Measurements from ENCODE around the gene RARA. TPM values are rescaled to one million over a fixed set of nuclear protein-coding genes. Genes with fewer than 3 reads are reported as not detected.
A peak's percentile ranks its signal among the peaks of the same experiment; 100 is the strongest.

The RARA gene
- total RNA-seq, 1 experiment from 2014 or later: 25.4 TPM

DNA sequence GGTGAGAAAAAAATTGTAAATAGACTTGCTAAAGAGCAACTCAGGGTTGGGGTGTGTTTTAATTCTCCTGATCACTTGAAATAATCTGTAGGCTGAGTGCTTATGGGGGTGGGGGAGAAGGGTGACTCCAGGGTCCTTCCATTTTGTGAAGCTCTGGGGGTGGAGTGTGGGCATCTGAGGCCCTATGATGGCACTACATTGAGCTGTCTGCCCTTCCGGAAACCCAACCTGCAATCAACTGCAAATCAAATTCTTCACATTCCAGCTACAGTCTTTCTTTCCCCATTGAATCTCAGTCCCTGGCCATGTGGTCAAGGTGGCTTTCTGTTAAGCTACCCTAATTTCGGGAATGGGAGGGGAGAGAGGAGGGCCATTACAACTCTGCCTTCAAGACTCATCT lies 27.3 kb upstream of the RARA start:
- peaks cover 7% of the 10 kb centered on the region for H3K36me3 ChIP-seq (ENCODE audit: insufficient read depth, low read length, poor library complexity, severe bottlenecking)
- H3K4me1 ChIP-seq (ENCODE audit: insufficient read depth, low read length, poor library complexity, severe bottlenecking): no peaks in the 10 kb centered on the region
- BruUV-seq (replicated peaks): no TSS peak
- no peaks in the 10 kb centered on the region for H3K9me3 ChIP-seq (ENCODE audit: low read depth, low read length, poor library complexity, severe bottlenecking)
- no peak overlapping the region for H3K4me3 ChIP-seq (ENCODE audit: low read depth, low read length, poor library complexity, severe bottlenecking)
- H3K27me3 ChIP-seq (replicated peaks; ENCODE audit: insufficient read depth, low read depth, low read length, poor library complexity): no peaks in the 10 kb centered on the region
- intact Hi-C loops (cut with micrococcal nuclease; ENCODE audit: unreplicated experiment): no loop called here
- no peak for TF ChIP-seq EZH2 (IDR thresholded peaks at IDR 0.05; ENCODE audit: borderline replicate concordance, low read depth, low read length, poor library complexity, severe bottlenecking)
- TF ChIP-seq, protein P1, sequence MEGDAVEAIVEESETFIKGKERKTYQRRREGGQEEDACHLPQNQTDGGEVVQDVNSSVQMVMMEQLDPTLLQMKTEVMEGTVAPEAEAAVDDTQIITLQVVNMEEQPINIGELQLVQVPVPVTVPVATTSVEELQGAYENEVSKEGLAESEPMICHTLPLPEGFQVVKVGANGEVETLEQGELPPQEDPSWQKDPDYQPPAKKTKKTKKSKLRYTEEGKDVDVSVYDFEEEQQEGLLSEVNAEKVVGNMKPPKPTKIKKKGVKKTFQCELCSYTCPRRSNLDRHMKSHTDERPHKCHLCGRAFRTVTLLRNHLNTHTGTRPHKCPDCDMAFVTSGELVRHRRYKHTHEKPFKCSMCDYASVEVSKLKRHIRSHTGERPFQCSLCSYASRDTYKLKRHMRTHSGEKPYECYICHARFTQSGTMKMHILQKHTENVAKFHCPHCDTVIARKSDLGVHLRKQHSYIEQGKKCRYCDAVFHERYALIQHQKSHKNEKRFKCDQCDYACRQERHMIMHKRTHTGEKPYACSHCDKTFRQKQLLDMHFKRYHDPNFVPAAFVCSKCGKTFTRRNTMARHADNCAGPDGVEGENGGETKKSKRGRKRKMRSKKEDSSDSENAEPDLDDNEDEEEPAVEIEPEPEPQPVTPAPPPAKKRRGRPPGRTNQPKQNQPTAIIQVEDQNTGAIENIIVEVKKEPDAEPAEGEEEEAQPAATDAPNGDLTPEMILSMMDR (conservative IDR thresholded peaks at IDR 0.05; ENCODE audit: low read depth, low read length): no peak
- DNase-seq (ENCODE audit: low spot score): no peak
- ChIA-PET CTCF (no interaction called here), POLR2A (ENCODE audit: low non-redundant PET) (no interaction called here)
- no peak overlapping the region for H3K27ac ChIP-seq (ENCODE audit: low read depth, low read length, poor library complexity, severe bottlenecking)

DNA sequence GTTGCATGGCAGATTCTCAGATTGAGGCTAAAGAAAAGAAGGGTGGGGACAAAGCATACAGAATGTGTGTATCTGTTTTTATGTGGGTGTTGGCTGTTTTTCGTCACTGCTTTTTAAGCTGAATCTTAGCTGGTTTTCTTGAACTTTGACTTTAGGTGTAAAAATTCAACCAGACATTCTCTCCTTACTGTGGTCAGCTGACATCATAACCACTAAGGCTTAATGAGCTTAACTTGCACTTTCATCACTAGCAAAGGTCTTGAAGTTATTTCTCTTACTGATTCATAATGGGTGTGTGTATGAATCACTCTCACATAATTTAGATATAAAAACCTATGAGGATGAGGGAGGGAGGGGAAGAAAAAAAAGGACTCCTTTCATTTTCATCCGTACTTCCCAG lies 25.3 kb upstream of the RARA start:
- Histone ChIP-seq H3K27ac (ENCODE audit: low read depth, low read length, poor library complexity, severe bottlenecking) (no peak overlapping the region), H3K4me1 (ENCODE audit: insufficient read depth, low read length, poor library complexity, severe bottlenecking) (no peaks in the 10 kb centered on the region), H3K9me3 (ENCODE audit: low read depth, low read length, poor library complexity, severe bottlenecking) (no peaks in the 10 kb centered on the region), H3K27me3 (replicated peaks; ENCODE audit: insufficient read depth, low read depth, low read length, poor library complexity) (no peaks in the 10 kb centered on the region), H3K36me3 (ENCODE audit: insufficient read depth, low read length, poor library complexity, severe bottlenecking) (no peaks in the 10 kb centered on the region), H3K4me3 (ENCODE audit: low read depth, low read length, poor library complexity, severe bottlenecking) (no peak overlapping the region)
- intact Hi-C loops (cut with micrococcal nuclease; ENCODE audit: unreplicated experiment): no loop called here
- DNase-seq (ENCODE audit: low spot score): no peak
- BruUV-seq (replicated peaks): no TSS peak
- CTCF ChIA-PET: no interaction called here
- POLR2A ChIA-PET (ENCODE audit: low non-redundant PET): no interaction called here
- TF ChIP-seq, protein P1 (conservative IDR thresholded peaks at IDR 0.05; ENCODE audit: low read depth, low read length): no peak
- no peak for TF ChIP-seq EZH2 (IDR thresholded peaks at IDR 0.05; ENCODE audit: borderline replicate concordance, low read depth, low read length, poor library complexity, severe bottlenecking)

DNA sequence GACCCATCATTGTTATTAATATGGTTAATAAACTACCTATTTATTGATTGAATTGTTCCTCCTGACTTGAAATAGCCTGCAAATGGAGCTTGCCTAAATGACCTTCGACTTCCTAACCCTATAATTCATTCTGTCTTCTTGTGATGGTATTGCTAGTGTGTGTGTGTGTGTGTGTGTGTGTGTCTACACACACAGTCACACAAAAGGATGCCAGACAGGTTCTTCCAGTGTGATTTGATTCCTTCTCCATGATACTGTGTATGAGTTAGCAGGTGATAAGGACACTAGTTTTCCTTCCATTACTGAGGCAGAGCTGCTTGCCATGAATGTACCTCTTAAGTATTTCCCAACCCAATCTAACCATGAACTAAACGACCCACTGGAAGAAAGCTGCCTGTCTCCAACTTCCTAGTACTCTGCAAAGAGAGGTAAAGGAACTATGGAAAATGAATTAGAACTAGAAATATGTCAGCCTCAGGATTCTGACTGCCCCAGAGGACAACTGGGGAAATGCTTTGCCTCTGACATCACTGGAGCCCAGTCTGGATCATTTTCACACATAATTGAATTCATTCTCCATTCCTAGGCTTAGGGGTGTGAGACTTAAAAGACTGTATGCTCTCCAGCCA lies 24.8 kb upstream of the RARA start:
- no peak overlapping the region for H3K27ac ChIP-seq (ENCODE audit: low read depth, low read length, poor library complexity, severe bottlenecking)
- ChIA-PET POLR2A (ENCODE audit: low non-redundant PET) (no interaction called here), CTCF (no interaction called here)
- intact Hi-C loops (cut with micrococcal nuclease; ENCODE audit: unreplicated experiment): no loop called here
- DNase-seq (ENCODE audit: low spot score): peak; percentile 30
- no peaks in the 10 kb centered on the region for H3K36me3 ChIP-seq (ENCODE audit: insufficient read depth, low read length, poor library complexity, severe bottlenecking)
- no peak overlapping the region for H3K4me3 ChIP-seq (ENCODE audit: low read depth, low read length, poor library complexity, severe bottlenecking)
- no peaks in the 10 kb centered on the region for H3K9me3 ChIP-seq (ENCODE audit: low read depth, low read length, poor library complexity, severe bottlenecking)
- H3K27me3 ChIP-seq (replicated peaks; ENCODE audit: insufficient read depth, low read depth, low read length, poor library complexity): no peaks in the 10 kb centered on the region
- TF ChIP-seq, protein P1 (conservative IDR thresholded peaks at IDR 0.05; ENCODE audit: low read depth, low read length): no peak
- TF ChIP-seq EZH2 (IDR thresholded peaks at IDR 0.05; ENCODE audit: borderline replicate concordance, low read depth, low read length, poor library complexity, severe bottlenecking): no peak
- BruUV-seq (replicated peaks): no TSS peak
- H3K4me1 ChIP-seq (ENCODE audit: insufficient read depth, low read length, poor library complexity, severe bottlenecking): no peaks in the 10 kb centered on the region

Measured in A673 (cell line).